ENCODE results near the gene ATP5ME. TPM values are rescaled to one million over a fixed set of nuclear protein-coding genes. Genes with fewer than 3 reads are reported as not detected.

Gene ATP5ME
- total RNA-seq, 2 experiments from 2014 or later = 359 to 388 TPM

- H3K27ac ChIP-seq (ENCODE audit: low read depth, low read length, poor library complexity, severe bottlenecking) = no peak overlapping the region
- no peak overlapping the region for H3K4me2 ChIP-seq (ENCODE audit: low read length)
- no peak overlapping the region for H3K4me3 ChIP-seq (ENCODE audit: low read depth, low read length, poor library complexity, severe bottlenecking)
- no peaks in the 10 kb centered on the region for H3K36me3 ChIP-seq (ENCODE audit: insufficient read depth, low read length)
- intact Hi-C loops (cut with micrococcal nuclease; ENCODE audit: unreplicated experiment) = no loop called here
- TF ChIP-seq CTCF (conservative IDR thresholded peaks at IDR 0.05; ENCODE audit: low read length) (no peak), EZH2phosphoT487 (IDR thresholded peaks at IDR 0.05; ENCODE audit: borderline replicate concordance, low read depth, low read length) (no peak)
- H3K9me2 ChIP-seq (ENCODE audit: insufficient read depth, low read length) = no peaks in the 10 kb centered on the region
- H3K9me3 ChIP-seq (ENCODE audit: low read length) = no peaks in the 10 kb centered on the region
- ChIA-PET POLR2A (no interaction called here), CTCF (ENCODE audit: unreplicated experiment) (no interaction called here)
- DNase-seq (ENCODE audit: low spot score) = no peak
- no TSS peak for BruUV-seq (replicated peaks)
- H3K4me1 ChIP-seq (ENCODE audit: insufficient read depth, low read length, poor library complexity, severe bottlenecking) = no peaks in the 10 kb centered on the region
- H2AFZ ChIP-seq (ENCODE audit: low read length) = no peak overlapping the region
- H3K79me2 ChIP-seq (ENCODE audit: insufficient read depth, low read depth, low read length) = no peaks in the 10 kb centered on the region
- no peaks in the 10 kb centered on the region for H4K20me1 ChIP-seq (ENCODE audit: insufficient read depth, low read length)
Observed at GRCh38 chr4:622996-623913, 50.8 kb downstream of the ATP5ME start.

Other genes with a start within 250 kb of the ATP5ME start
- 48.1 and 51.1 TPM in 2 replicates for gene ZNF721, start 175.1 kb downstream of the ATP5ME start, total RNA-seq (2014; rRNA removed; shearing (Covaris generic))
- 64.1 and 67.2 TPM in 2 replicates for gene ZNF721, start 175.1 kb downstream of the ATP5ME start, total RNA-seq (2022)
- gene PIGG, start 175.1 kb downstream of the ATP5ME start, total RNA-seq (2014; rRNA removed; shearing (Covaris generic)) = 30.9 and 32.0 TPM in 2 replicates
- 60.6 and 60.7 TPM in 2 replicates for gene PIGG, start 175.1 kb downstream of the ATP5ME start, total RNA-seq (2022)
- gene TMEM271, start 98.0 kb downstream of the ATP5ME start, total RNA-seq (2014; rRNA removed; shearing (Covaris generic)) = not detected in 2 replicates
- gene TMEM271, start 98.0 kb downstream of the ATP5ME start, total RNA-seq (2022) = not detected in 2 replicates
- gene PDE6B, start 48.7 kb downstream of the ATP5ME start, total RNA-seq (2014; rRNA removed; shearing (Covaris generic)) = not detected in 2 replicates
- gene PDE6B, start 48.7 kb downstream of the ATP5ME start, total RNA-seq (2022) = not detected in 2 replicates
- gene MYL5, start 266 bp upstream of the ATP5ME start, total RNA-seq (2014; rRNA removed; shearing (Covaris generic)) = 23.0 and 24.4 TPM in 2 replicates
- 62.2 and 67.4 TPM in 2 replicates for gene MYL5, start 266 bp upstream of the ATP5ME start, total RNA-seq (2022)
- not detected in 2 replicates for gene SLC49A3, start 14.9 kb upstream of the ATP5ME start, total RNA-seq (2014; rRNA removed; shearing (Covaris generic))
- not detected in 2 replicates for gene SLC49A3, start 14.9 kb upstream of the ATP5ME start, total RNA-seq (2022)
- 33.8 and 43.7 TPM in 2 replicates for gene PCGF3, start 31.6 kb upstream of the ATP5ME start, total RNA-seq (2014; rRNA removed; shearing (Covaris generic))
- 45.9 and 50.2 TPM in 2 replicates for gene PCGF3, start 31.6 kb upstream of the ATP5ME start, total RNA-seq (2022)
- 0.25 and 0.57 TPM in 2 replicates for gene CPLX1, start 151.9 kb upstream of the ATP5ME start, total RNA-seq (2014; rRNA removed; shearing (Covaris generic))
- 0.21 and 0.28 TPM in 2 replicates for gene CPLX1, start 151.9 kb upstream of the ATP5ME start, total RNA-seq (2022)